GM18909 (cell line): ENCODE results near the gene KLF11.

ENCODE experiments used
- ATAC-seq: cut with Tn5 transposase; IDR thresholded peaks from one replicate; pipeline ENCODE4 v1.9.1; 2021; ENCODE audit warnings: mild to moderate bottlenecking; ENCODE audit not compliant: unreplicated experiment, poor library complexity

KLF11 gene

DNA sequence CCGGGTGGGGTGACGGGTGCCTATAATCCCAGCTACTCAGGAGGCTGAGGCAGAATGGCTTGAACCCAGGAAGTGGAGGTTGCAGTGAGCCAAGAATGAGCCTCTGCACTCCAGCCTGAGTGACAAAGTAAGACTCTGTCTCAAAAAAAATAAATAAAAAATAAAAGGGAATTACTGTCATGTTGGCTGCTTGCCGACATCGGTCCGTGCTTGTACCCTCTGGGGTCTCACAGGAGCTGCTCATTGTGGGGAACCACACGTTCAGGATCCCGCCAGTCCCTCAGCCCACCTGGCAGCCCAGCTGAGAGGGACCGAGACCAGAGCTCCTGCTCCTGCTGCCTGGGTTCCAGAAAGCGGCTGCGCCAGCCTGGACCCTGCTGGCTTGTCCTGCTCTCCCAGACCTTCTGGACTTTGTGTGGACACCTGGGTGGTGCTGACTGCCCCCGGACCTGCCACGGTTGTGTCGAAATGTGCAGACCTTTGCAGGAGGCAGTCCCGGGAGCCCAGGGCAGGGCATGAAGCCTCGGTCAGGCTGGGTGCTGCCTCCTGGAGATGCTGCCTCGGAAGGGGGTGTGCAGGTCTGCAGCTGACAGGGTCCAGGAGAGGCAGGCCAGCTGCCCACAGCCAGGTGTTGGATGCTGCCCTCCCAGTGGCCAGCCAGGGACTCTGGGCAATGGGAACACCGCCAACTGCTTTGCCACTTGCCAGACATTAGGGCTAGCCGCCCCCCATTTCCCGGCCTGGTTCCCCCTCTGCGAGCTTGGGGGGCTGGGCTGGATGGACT is 16.4 kb downstream of the KLF11 start:
- ATAC-seq = no peak

DNA sequence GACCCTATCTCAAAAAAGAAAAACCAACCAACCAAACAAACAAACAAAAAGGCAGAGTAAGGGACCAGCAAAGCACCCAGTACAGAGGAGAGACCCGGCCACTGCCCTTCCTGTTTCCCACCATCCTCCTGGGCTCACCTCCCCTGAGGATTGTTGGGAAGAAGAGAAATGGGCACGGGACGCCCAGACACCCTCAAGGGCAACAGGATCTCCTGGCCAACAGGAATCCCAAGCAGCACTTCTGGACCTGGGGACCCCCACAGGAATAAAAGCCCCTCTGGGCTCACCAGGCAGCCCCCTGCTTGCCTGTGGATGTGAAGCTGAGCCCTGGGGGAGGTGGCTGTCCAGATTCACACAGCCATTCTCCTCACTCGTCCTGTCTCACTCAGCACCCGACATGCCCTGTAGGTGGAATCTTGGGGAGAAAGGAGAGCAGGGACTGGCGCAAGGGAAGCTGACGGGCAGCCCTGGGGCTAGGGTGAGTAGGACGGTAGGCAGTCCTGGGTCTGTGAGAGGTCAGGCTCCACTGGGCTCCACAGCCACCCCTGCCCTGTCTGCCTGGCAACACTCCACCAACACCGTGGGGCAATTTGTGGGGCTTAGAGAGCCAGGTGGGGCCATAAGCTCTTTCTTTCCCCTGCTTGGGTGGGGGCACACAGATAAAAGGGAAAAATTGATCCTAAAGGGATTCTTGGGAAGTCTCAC is 18.0 kb downstream of the KLF11 start:
- no peak for ATAC-seq

DNA sequence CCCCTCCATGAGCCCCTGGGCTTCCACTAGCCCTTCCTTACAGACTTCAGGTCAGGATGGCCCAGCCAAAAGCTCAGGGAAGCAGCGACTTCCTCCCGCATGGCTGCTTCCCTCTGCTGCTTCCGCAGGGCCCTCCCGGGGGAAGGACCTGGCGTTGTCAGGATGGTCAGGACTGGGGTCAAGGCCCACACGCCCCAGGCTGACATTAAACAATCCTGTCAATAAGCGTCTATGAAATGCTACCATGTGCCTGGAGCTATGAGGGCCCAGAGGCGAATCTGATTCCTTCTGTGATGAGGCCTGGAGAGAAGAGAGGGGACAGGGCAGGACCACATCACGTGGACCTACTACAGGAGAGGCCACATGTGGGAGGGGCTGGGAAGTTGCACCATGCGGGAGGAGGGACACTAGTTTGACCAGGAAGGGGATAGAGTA is 19.6 kb downstream of the KLF11 start:
- no peak for ATAC-seq

DNA sequence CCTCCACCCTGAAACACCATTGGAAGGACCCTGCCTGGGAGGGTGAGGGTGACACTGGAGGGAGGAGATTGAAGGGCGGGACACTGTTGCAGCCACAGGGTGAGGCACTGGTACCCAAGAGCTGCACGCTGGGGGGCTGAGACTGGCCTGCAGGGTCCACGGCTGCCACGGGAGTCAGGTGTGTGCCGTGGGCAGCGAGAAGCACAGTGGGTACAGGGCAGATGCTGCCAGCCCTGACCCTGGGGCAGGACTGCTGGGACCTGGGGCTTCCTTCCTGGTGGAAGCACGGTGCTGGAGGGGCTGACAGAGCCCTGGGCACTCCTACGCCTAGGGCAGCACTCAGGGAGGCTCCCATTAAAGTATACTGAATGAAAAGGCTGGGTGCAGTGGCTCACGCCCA is 20.2 kb downstream of the KLF11 start:
- no peak for ATAC-seq

DNA sequence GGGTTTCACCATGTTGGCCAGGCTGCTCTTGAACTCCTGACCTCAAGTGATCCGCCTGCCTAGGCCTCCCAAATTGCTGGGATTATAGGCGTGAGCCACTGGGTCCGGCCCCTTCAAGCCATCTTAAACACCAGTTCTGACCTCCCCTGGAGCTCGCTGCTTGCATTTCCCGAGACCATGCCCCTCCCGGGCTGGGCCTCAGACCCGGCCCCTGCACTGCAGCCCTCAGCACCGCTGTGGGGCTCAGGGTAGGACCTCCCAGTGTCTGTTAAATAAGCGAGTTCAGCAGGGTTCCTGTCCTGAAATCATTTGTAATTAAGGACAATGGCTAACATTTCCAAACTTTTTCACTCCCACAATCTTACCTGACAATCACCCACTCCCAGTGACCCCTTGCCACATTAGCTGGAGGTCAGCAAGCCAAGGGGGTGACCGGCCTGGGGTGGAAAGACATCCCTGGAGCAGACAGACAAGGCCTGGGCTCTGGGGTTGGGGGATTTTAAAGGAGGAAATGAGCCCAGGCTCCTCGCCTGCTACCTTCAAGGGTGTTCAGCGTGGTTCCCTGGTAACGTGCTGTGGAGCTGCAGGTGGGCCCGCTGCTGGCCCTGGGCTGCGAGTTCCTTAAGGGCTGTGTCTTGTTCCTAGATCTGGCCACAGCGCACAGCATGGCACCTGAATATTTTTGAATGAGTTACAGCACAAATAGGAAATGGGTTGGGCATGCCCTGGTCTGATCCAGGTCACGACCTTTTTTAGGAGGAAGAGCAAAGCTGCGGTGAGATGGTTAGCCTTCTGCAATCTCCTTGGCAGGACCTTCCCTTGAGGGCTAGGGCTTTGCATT is 21.8 kb downstream of the KLF11 start:
- no peak for ATAC-seq

DNA sequence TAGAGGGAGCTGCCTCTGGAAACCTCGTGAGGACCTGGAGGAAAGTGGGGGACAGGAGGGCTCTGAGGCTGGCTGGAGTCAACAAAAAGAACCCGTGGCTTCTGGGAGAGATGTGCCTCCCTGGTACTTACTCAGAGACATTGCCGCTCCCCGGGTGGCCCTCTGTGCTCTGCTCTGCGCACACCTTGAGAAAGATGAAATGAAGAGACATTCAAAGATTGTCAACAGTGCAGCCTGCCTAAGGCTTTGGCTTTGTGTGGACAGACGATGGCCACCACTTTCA is 22.4 kb downstream of the KLF11 start:
- no peak for ATAC-seq

DNA sequence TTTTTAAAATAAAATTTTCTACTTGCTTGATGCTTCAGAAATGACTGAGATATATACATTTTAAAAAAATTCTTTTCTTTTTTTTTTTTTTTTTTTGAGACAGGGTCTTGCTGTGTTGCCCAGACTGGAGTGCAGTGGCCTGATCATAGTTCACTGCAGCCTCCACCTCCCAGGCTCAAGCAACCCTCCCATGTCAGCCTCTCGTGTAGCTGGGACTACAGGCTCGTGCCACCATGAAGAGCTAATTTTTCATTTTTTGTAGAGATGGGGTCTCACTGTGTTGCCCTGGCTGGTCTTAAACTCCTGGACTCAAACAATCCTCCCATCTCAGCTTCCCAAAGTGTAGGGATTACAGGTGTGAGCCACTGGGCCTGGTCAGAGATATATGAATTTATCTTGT is 24.0 kb downstream of the KLF11 start:
- no peak for ATAC-seq

DNA sequence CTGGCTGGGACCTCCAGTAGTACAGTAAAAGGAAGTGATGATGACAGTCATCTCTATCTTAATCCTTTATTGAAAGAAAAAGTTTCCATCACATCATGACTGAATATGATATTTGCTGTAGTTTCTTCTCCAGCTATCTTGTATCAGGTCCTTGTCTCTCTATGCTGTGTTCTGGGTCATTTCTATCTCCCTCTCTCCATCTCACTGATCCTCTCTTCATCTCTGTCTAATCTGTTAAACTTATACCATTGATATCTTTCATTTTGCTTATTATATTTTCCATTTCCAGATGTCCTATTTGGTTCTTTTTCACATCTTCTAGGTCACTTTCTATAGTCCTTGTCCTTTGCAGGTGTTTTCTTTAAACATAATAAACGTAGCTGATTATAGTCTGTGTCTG is 24.5 kb downstream of the KLF11 start:
- no peak for ATAC-seq

DNA sequence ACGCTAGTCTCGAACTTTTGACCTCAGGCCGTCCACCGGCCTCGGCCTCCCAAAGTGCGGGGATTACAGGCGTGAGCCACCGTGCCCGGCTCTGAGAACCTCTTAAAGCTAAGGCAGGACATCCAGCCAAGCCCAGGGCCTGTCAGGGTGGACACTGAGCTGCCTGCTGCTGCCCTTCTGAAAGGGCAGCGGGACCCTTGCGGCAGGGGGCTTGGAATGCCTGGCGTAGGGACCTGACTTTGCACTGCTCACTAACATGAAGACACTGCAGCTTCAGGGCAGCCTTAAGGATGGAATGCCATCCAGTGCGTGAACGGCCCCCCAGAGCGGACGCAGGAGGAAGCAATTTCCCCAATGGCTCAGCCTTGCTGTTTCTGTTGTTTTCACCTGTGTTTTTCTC is 27.8 kb downstream of the KLF11 start:
- ATAC-seq = no peak

DNA sequence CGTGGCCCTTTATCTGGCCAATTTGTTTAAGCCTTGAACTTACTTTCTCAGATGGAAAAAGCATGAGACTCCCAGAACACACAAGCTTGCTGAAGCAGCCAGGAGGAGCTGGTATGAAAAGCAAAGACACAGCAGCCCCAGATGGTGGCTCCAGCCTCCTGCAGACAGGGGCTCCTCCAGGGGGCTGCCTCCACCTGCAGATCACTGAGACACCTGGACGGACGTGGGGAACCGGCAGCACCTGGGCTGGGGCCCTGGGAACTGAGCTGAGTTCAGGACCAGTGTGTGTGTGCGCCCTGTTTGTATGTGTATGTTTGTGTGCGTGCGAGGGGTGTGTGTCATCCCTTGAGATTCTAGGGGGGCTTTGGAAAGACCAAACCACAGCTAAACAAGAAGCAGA is 28.2 kb downstream of the KLF11 start:
- no peak for ATAC-seq

DNA sequence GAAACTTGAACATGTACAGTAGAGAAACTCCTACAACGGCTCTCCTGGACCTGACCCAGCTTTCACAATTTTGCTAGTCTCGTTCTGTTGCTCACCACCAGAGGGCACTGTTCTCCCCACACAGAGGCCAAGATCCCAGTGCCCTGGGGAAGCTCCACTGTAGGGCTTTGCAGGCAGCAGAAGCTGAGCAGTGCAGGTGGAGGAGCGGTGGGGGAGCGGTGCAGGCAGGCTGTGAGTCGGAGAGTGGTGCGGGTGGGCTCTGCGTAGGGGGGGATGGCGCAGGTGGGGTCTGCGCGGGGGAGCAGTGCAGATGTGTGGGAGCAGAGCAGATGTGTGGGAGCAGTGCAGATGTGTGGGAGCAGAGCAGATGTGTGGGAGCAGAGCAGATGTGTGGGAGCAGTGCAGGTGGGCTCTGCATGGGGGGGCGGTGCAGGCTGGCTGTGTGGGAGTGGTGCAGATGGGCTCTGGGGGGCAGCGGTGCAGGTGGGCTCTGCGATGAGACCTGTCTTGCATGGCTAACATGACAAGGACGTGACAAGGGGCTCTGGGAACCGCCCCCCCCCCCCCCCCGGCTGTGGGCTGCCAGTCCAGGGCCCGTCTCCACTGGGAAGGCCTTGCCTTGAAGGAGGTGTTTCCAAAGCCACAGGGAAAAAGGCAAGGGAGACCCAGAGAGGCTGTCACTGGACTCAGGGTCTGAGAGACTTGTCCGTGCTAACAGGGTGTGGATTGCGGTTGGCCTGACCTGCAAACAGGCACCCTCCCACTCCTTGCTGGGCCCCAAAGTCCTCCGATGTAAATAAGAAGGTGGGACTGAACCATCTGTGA is 29.5 kb downstream of the KLF11 start:
- ATAC-seq = peak; percentile 75

DNA sequence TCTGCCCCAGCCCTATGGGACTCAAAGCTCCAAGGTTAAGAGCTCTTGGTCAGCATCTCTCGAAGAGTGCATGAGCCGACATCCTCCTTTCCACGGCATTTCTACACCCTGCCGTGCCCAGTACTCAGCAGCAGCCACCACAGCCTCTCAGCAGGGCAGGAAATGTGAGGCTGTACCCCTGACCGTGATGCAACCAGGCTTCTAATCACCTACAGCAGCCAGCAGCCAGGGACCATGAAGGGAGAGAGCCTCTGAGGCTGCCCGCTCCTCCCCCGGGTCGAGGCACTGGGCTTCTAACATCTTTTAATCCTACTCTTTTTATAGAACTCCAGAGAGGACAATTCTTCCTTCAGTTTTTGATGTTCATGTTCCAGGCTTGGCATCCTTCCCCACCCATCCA is 30.4 kb downstream of the KLF11 start:
- no peak for ATAC-seq

DNA sequence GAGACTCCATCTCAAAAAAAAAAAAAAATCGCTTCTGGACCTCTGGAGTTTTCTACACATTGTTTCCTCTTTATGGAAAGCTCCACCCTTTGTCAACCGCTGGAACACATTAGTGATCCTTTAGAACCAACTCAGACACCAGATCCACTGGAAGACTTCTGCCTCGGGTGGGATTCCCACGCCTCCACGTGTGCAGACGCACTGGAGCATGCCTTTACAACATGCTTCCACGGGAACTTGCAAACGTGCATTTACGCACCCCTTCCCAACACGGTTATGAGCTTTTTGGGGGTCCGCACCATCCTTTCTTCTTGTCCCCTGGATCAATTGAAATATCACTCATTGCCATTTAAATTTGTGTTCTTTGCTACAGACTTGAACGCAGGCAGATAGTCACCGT is 31.8 kb downstream of the KLF11 start:
- no peak for ATAC-seq

DNA sequence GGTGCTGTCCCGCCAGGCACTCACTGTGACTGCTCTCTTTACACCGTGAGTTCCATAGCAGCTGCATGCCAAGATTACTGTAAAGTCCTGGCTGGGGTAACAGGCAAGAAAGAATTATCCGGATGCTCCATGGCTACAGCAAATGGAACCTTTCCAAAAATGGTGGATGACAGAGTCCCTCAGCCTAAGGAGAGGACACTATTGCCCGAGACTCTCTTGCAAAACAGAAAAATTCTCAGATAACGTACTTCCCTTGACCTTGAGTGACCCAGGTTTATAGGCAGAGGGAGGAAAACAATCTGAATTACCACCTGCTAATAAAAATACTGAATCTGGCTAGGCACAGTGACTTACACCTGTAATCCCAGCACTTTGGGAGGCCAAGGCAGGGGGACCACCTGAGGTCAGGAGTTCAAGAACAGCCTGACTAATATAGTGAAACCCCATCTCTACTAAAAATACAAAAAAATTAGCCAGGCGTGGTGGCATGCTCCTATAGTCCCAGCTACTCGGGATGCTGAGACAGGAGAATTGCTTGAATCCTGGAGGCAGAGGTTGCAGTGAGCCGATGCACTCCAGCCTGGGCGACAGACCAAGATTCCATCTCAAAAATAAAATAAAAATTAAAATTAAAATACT is 32.3 kb downstream of the KLF11 start:
- no peak for ATAC-seq

DNA sequence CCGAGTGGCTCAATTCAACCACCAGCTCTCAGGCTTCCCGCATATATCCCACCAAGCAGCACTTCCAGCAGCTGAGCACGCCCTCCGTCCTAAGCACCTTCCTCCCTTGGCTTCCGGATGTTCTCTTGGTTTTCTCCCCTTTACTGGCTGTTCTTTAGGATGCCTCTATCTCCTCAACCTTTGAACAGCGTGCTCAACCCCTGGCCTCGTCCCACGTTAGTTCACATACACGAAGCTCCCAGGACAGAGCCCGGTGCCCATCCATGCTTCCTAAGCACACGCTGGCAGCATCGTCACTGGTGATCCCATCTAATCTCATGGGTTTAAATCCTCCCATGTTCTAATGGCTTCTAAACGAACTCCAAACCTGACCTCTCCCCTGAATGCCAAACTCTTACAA is 33.2 kb downstream of the KLF11 start:
- ATAC-seq = no peak

DNA sequence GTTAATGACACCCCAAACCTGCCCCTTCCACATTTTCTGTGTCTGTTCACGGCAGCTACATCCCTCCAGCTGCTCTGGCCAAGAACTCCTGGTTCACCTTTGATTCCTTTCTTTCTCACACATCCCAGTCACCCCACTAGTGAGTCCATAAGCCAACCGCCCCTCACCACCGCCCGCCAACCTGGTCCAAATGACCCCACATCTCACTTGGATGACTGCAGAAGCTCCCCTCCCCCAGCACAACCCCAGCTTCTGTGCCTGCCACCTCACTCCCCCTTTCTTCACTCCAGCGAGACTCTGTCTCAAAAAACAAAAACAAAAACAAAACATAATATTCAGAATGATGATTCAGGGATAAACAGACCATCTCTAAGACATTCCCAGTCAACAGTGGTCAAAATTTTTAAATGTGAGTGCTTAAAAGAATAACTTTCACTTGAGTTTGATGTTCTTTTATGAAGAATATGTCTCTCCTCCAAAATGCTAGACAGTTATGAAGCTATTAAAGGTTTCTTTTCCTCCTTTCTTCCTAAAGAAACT is 33.7 kb downstream of the KLF11 start:
- no peak for ATAC-seq

DNA sequence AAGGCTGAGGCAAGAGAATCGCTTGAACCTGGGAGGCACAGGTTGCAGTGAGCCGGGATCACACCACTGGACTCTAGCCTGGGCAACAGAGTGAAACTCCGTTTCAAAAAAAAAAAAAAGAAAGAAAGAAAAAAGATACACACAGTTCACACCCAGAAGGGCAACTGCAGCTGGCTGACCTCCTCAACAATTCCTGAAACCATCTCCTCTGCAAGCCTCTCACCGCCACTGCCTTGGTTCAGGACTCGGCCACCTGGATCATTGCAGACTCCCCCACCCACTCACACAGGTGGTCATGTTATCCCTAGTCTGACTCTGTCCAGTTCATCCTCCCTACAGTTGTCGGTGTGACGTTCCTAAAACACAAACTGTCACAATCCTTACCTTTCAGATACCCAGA is 34.7 kb downstream of the KLF11 start:
- ATAC-seq = no peak

DNA sequence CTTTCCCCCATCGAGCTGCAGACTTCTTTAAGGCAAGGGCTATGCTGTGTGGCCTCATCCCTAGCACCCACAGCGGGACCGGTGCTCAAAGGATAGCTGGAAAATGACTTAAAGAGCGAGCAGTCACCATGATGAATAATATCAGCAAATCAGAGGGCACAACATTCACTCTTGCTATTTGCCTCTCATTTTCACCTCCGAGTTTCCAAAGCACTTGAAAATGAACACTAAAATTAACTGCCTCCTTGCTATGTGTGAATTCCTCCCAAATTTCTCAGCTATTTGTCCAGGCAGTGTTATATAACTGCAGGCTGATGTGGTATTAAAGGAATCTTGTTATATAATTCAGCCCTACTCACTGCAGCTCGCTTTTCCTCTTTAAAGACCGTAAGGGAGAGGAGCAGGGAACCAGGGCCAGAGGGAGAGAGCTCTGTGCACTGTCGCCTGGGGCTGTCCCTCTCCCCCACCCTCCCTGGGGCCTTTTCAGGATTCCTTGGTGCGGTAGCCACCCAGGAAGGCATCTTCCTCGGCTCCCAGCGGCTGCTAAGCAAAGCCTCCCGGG is 35.4 kb downstream of the KLF11 start:
- ATAC-seq = no peak

DNA sequence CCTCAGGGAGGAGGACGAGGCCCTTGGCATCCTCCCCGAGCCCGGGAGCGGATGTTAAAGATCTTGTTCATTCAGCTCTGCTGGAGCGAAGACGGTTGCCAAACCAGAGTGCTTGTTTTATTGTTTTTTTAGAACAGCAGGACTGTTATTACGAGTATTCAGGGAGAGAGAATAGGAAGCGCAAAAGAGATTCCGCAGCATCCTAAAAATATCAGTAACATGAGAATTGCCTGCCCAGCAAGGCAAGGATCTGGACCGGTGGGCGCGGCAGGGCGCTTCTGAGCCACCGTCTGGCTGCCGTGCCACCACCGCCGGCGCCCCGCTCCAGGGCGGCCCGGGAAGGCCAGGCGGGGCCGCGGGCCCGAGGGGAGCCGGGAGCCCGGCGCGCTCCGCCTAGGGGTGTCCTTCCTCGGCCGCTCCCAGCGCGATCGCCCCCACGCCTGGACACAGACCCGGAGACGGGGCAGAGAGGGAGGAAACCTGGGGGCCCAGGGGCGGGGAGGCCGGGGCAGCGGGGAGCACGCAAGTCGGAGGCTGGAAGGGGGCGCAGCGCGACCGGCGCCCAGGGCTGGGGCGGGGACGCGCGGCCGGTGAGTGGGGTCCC is 36.0 kb downstream of the KLF11 start:
- peak; percentile 26 for ATAC-seq
